HEK293 (cell line): ENCODE data around the gene ABHD4.

Experiments used
- HOXA7 ChIP-seq: sonication (generic); formaldehyde crosslinking; IDR thresholded peaks from 2 replicates; pipeline ENCODE4 v1.8.1; 2022; ENCODE audit warnings: missing genetic modification reagents, borderline replicate concordance
- PRDM6 ChIP-seq: fragments of 450-650 bp; formaldehyde crosslinking; IDR thresholded peaks from 2 replicates; pipeline ENCODE4 v1.5.1; 2017; ENCODE audit warnings: missing biosample characterization, missing genetic modification characterization
- RBAK ChIP-seq: fragments of 450-650 bp; formaldehyde crosslinking; IDR thresholded peaks from 2 replicates; pipeline ENCODE4 v1.5.1; 2016; ENCODE audit warnings: missing biosample characterization, missing genetic modification characterization
- REST ChIP-seq: fragments of 450-650 bp; formaldehyde crosslinking; IDR thresholded peaks from 2 replicates; pipeline ENCODE4 v1.5.1; 2016; ENCODE audit warnings: missing biosample characterization, missing genetic modification characterization

- no peak for TF ChIP-seq REST (tag by site-specific recombination)
- TF ChIP-seq PRDM6 (tag by site-specific recombination), result 0 out of 2 replicates have a peak, but pooled peaks have one; percentile 30
- TF ChIP-seq HOXA7 (CRISPR knock-in tag), result no peak
- no peak for TF ChIP-seq RBAK (tag by site-specific recombination)
Measured at GRCh38 chr14:22579236-22579635, 18.9 kb upstream of the ABHD4 start.
